Transverse colon (tissue), 4 donors: ENCODE data around the gene CUL2.

Experiments
- POLR2A ChIP-seq: fragments of 450-650 bp; IDR thresholded peaks from one replicate; pipeline ENCODE4 v1.6.1; 2016; ENCODE audit warnings: antibody characterized with exemption, mild to moderate bottlenecking, moderate library complexity
- POLR2AphosphoS5 ChIP-seq, 3 donors: sonication (generic); formaldehyde crosslinking; IDR thresholded peaks; one replicate each; pipeline ENCODE4 v1.6.1; 2016; ENCODE audit warnings: antibody characterized with exemption in 3 of 3
- TF ChIP-seq, protein P1 (sequence below), 5 experiments: fragments of 200-600 bp in 3 of 5; fragments of 450-650 bp in 2 of 5; sonication (generic) in 3 of 5; IDR thresholded peaks; 1 replicate in 2 of 5; 2 replicates in 3 of 5; pipeline ENCODE4 v1.5.1; 2016 to 2017; ENCODE audit warnings: antibody characterized with exemption in 5 of 5, inconsistent platforms in 3 of 5, mild to moderate bottlenecking in 2 of 5, moderate library complexity in 1 of 5

DNA sequence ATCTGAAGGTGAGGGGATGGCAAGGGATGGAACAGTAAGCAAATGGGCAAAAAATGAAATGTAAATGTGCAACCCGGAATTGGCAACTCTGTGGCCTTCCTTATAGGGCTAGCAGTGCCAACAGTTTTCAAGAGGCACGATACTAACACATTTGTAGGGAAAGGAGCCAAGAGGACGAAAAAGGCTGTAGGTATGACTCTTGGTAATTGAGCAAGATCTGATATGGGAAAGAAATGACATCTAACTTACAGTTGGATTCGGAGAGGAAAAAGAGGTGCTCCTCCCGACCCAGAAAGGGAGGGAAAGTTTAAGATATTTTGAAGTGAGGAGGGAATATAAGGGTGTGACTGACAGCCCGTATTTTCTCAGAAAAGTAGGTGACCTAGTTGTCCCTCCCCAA is 34.4 kb upstream of the CUL2 start:
- TF ChIP-seq POLR2A (no peak), POLR2AphosphoS5 (IDR thresholded peaks at IDR 0.05) (no peak)
- TF ChIP-seq, protein P1, sequence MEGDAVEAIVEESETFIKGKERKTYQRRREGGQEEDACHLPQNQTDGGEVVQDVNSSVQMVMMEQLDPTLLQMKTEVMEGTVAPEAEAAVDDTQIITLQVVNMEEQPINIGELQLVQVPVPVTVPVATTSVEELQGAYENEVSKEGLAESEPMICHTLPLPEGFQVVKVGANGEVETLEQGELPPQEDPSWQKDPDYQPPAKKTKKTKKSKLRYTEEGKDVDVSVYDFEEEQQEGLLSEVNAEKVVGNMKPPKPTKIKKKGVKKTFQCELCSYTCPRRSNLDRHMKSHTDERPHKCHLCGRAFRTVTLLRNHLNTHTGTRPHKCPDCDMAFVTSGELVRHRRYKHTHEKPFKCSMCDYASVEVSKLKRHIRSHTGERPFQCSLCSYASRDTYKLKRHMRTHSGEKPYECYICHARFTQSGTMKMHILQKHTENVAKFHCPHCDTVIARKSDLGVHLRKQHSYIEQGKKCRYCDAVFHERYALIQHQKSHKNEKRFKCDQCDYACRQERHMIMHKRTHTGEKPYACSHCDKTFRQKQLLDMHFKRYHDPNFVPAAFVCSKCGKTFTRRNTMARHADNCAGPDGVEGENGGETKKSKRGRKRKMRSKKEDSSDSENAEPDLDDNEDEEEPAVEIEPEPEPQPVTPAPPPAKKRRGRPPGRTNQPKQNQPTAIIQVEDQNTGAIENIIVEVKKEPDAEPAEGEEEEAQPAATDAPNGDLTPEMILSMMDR (IDR thresholded peaks at IDR 0.05), result no peak
